ENCODE measurements around the gene MTA1. TPM values are rescaled to one million over a fixed set of nuclear protein-coding genes. Genes with fewer than 3 reads are reported as not detected.

MTA1 gene
- polyA plus RNA-seq, 1 of the 3 experiments (the other 2 are of a cell fraction) = 96.3 TPM

DNA sequence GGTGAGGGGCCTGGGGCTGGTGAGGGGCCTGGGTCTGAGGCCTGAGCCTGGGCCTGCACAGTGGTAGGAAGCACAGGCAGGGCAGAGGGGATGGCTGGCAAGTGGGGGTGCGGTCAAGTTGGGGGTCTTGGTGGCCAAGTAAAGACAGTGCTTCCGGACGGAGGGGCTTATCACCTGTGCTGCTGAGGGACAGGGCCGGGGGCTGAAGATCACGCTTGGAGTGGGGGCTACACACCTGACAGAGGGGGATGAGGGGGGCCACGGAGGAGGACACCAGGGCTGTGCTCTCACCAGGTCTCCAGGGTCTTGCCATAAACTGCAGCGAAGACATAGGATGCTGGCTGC is 83.6 kb downstream of the MTA1 start (continued):
- TF ChIP-seq YY1 (IDR thresholded peaks at IDR 0.05; ENCODE audit: low read depth) (no peak), TCF12 (IDR thresholded peaks at IDR 0.05) (no peak), RXRA (IDR thresholded peaks at IDR 0.05; ENCODE audit: borderline replicate concordance, low read depth) (no peak)

- Histone ChIP-seq H3K27me3 (ENCODE audit: insufficient read depth) (peaks cover 11% of the 10 kb centered on the region; the same call in 1 of the 2 replicates), H3K4me3 (ENCODE audit: low read depth in 2 of 2, low read length in 1 of 2) (no peak overlapping the region), H4K20me1 (ENCODE audit: insufficient read depth) (no peaks in the 10 kb centered on the region), H3K36me3 (replicated peaks in 1 of 2; ENCODE audit: control insufficient read depth in 1 of 2, insufficient read depth in 2 of 2, low read length in 1 of 2) (no peaks in the 10 kb centered on the region), H3K9me2 (no peaks in the 10 kb centered on the region), H3F3A (replicated peaks; ENCODE audit: insufficient read depth) (no peaks in the 10 kb centered on the region), H3K4me2 (no peak overlapping the region), H2AFZ (ENCODE audit: low read depth) (no peak overlapping the region), H3K4me1 (ENCODE audit: control insufficient read depth in 1 of 2, insufficient read depth in 2 of 2, low read depth in 1 of 2, low read length in 1 of 2) (peaks cover 0 to 9% of the 10 kb centered on the region in 2 experiments; a peak in 1 of 4 replicates), H3K27ac (ENCODE audit: low read depth in 2 of 2, low read length in 1 of 2) (no peak overlapping the region), H3K79me2 (ENCODE audit: insufficient read depth) (no peaks in the 10 kb centered on the region), H3K9me3 (no peaks in the 10 kb centered on the region), H3K9ac (no peak overlapping the region)
- ChIA-PET POLR2A (no interaction called here), CTCF (interaction anchor here (1.0 kb wide), 1 partner anchor 11 kb away, joined by 5 read pairs; no protein-coding TSS in a partner anchor)
- WGBS (ENCODE audit: low lambda C conversion rate) = 81% methylated on average over 22 of the region's 29 CpGs
- TF ChIP-seq TEAD4 (IDR thresholded peaks at IDR 0.05; ENCODE audit: borderline replicate concordance, insufficient read depth) (no peak), TAF1 (IDR thresholded peaks at IDR 0.05; ENCODE audit: borderline replicate concordance, low read depth, low read length) (no peak), ELF1 (IDR thresholded peaks at IDR 0.05) (no peak), FOXJ3 (CRISPR knock-in tag; IDR thresholded peaks at IDR 0.05) (no peak), FOXM1 (IDR thresholded peaks at IDR 0.05; ENCODE audit: low read depth) (no peak), USF2 (IDR thresholded peaks at IDR 0.05; ENCODE audit: borderline replicate concordance, low read depth, low read length) (no peak), NRF1 (IDR thresholded peaks at IDR 0.05; ENCODE audit: low read depth, low read length) (no peak), YY1 (IDR thresholded peaks at IDR 0.05; ENCODE audit: low read depth) (no peak), RXRA (IDR thresholded peaks at IDR 0.05; ENCODE audit: borderline replicate concordance, low read depth) (no peak), NFIC (IDR thresholded peaks at IDR 0.05; ENCODE audit: borderline replicate concordance) (no peak), SMC3 (IDR thresholded peaks at IDR 0.05; ENCODE audit: low read depth, low read length) (no peak), FOSL2 (IDR thresholded peaks at IDR 0.05; ENCODE audit: borderline replicate concordance, low read depth) (no peak), GABPA (IDR thresholded peaks at IDR 0.05; ENCODE audit: low read depth) (no peak)
- TF ChIP-seq, protein P1, sequence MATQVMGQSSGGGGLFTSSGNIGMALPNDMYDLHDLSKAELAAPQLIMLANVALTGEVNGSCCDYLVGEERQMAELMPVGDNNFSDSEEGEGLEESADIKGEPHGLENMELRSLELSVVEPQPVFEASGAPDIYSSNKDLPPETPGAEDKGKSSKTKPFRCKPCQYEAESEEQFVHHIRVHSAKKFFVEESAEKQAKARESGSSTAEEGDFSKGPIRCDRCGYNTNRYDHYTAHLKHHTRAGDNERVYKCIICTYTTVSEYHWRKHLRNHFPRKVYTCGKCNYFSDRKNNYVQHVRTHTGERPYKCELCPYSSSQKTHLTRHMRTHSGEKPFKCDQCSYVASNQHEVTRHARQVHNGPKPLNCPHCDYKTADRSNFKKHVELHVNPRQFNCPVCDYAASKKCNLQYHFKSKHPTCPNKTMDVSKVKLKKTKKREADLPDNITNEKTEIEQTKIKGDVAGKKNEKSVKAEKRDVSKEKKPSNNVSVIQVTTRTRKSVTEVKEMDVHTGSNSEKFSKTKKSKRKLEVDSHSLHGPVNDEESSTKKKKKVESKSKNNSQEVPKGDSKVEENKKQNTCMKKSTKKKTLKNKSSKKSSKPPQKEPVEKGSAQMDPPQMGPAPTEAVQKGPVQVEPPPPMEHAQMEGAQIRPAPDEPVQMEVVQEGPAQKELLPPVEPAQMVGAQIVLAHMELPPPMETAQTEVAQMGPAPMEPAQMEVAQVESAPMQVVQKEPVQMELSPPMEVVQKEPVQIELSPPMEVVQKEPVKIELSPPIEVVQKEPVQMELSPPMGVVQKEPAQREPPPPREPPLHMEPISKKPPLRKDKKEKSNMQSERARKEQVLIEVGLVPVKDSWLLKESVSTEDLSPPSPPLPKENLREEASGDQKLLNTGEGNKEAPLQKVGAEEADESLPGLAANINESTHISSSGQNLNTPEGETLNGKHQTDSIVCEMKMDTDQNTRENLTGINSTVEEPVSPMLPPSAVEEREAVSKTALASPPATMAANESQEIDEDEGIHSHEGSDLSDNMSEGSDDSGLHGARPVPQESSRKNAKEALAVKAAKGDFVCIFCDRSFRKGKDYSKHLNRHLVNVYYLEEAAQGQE (IDR thresholded peaks at IDR 0.05; ENCODE audit: low read depth, low read length) = no peak
- peak; percentile 41 for DNase-seq
These were observed 84.5 kb downstream of the MTA1 start for GRCh38 chr14:105503935-105504692.
